HCT116 (cell line): ENCODE measurements around the gene NINJ1. TPM values are rescaled to one million over a fixed set of nuclear protein-coding genes. Genes with fewer than 3 reads are reported as not detected.

Source experiments
- ATAC-seq: fragments of 200-7000 bp; cut with Tn5 transposase; 2 replicates; pipeline ENCODE4 v1.9.1; 2020; ENCODE audit warnings: mild to moderate bottlenecking, moderate library complexity
- BruUV-seq: library from RNA; stranded (reverse); fragments of 400-500 nt; replicated peaks from 2 replicates; lab custom pipeline; 2021; lab: Mats Ljungman, UMichigan
- CTCF ChIA-PET: fragments of 300-600 bp; sonication (Branson Sonifier 250); formaldehyde crosslinking; loops from one replicate; lab custom pipeline; 2021; ENCODE audit warnings: antibody characterized with exemption; lab: Charles Lee
- POLR2A ChIA-PET: fragments of 300-600, 350-600 bp; sonication (Branson Sonifier 250); formaldehyde crosslinking; loops from one replicate; lab custom pipeline; 2021; ENCODE audit warnings: antibody characterized with exemption; lab: Charles Lee
- RAD21 ChIA-PET, 2 experiments: fragments of 300-600 bp; sonication (Branson Sonifier 250); formaldehyde crosslinking; loops; one replicate each; lab custom pipeline; 2023; ENCODE audit warnings: low total read pairs in 2 of 2; ENCODE audit not compliant: uncharacterized antibody in 2 of 2, unreplicated experiment in 2 of 2, low non-redundant PET in 1 of 2; lab: Charles Lee
- DNase-seq: peaks from one replicate; pipeline ENCODE4 v3.0.0-alpha.2; 2010; ENCODE audit warnings: low read depth, low spot score
- H2AFZ ChIP-seq: fragments of 200-600 bp; shearing (Covaris generic), sonication (generic); 2 replicates; pipeline ENCODE4 v1.6.1; 2017; ENCODE audit warnings: low read depth, mixed run types, mixed read lengths, antibody characterized with exemption, low read length; ENCODE audit not compliant: poor library complexity, severe bottlenecking
- H3K27ac ChIP-seq: 2 replicates; pipeline ENCODE4 v1.5.1; 2012; ENCODE audit warnings: low read depth, low read length
- H3K27me3 ChIP-seq: fragments of 200-600 bp; sonication (generic); 2 replicates; pipeline ENCODE4 v1.6.1; 2016; ENCODE audit warnings: mixed run types, low read length, mixed read lengths; ENCODE audit not compliant: insufficient read depth
- H3K36me3 ChIP-seq, 2 experiments: fragments of 200-500 bp in 1 of 2; fragments of 200-600 bp in 1 of 2; sonication (Bioruptor generic) in 1 of 2; sonication (generic) in 1 of 2; 2 replicates each; pipeline versions ENCODE4 v1.5.1 to v1.6.1; 2014 to 2016; ENCODE audit warnings: low read length in 2 of 2, inconsistent platforms in 1 of 2, mixed read lengths in 1 of 2, mixed run types in 1 of 2; ENCODE audit not compliant: insufficient read depth in 2 of 2, control insufficient read depth in 1 of 2
- H3K4me1 ChIP-seq, 2 experiments: fragments of 200-600 bp in 1 of 2; sonication (generic) in 1 of 2; 2 replicates each; pipeline versions ENCODE4 v1.5.1 to v1.6.1; 2012 to 2017; ENCODE audit warnings: low read length in 2 of 2, inconsistent platforms in 1 of 2, mild to moderate bottlenecking in 1 of 2, mixed read lengths in 1 of 2, mixed run types in 1 of 2, moderate library complexity in 1 of 2; ENCODE audit not compliant: insufficient read depth in 2 of 2, control insufficient read depth in 1 of 2
- H3K4me2 ChIP-seq: fragments of 200-600 bp; sonication (generic); 2 replicates; pipeline ENCODE4 v1.6.1; 2017; ENCODE audit warnings: mixed run types, low read length, mixed read lengths
- H3K4me3 ChIP-seq, 2 experiments: fragments of 200-600 bp in 1 of 2; sonication (generic) in 1 of 2; replicated peaks in 1 of 2; 2 replicates each; pipeline ENCODE4 v1.5.1; 2011 to 2016; ENCODE audit warnings: low read length in 2 of 2, control low read depth in 1 of 2, low read depth in 1 of 2, mild to moderate bottlenecking in 1 of 2, mixed read lengths in 1 of 2, mixed run types in 1 of 2
- H3K79me2 ChIP-seq: fragments of 200-600 bp; sonication (generic); 2 replicates; pipeline ENCODE4 v1.6.1; 2017; ENCODE audit warnings: mild to moderate bottlenecking, mixed run types, low read length, moderate library complexity, mixed read lengths; ENCODE audit not compliant: insufficient read depth
- H3K9ac ChIP-seq: fragments of 200-600 bp; sonication (generic); 2 replicates; pipeline ENCODE4 v1.6.1; 2016; ENCODE audit warnings: low read length, mixed read lengths
- H3K9me2 ChIP-seq: fragments of 200-600 bp; sonication (generic), shearing (Covaris generic); 2 replicates; pipeline ENCODE4 v1.6.1; 2017; ENCODE audit warnings: mixed run types, mild to moderate bottlenecking, moderate library complexity; ENCODE audit not compliant: insufficient read depth
- H3K9me3 ChIP-seq, 2 experiments: fragments of 200-500 bp in 1 of 2; fragments of 200-600 bp in 1 of 2; sonication (Bioruptor generic) in 1 of 2; sonication (generic) in 1 of 2; 2 replicates each; pipeline ENCODE4 v1.6.1; 2014 to 2017; ENCODE audit warnings: low read length in 2 of 2, mixed read lengths in 2 of 2, inconsistent platforms in 1 of 2, low read depth in 1 of 2, mild to moderate bottlenecking in 1 of 2, mixed run types in 1 of 2, moderate library complexity in 1 of 2; ENCODE audit not compliant: control insufficient read depth in 1 of 2, insufficient read depth in 1 of 2
- H4K20me1 ChIP-seq: fragments of 200-600 bp; sonication (generic), shearing (Covaris generic); 2 replicates; pipeline ENCODE4 v1.6.1; 2017; ENCODE audit warnings: mixed run types, mild to moderate bottlenecking, moderate library complexity; ENCODE audit not compliant: insufficient read depth
- CBX3 ChIP-seq: IDR thresholded peaks from 2 replicates; pipeline ENCODE4 v1.6.1; 2012; ENCODE audit warnings: low read depth
- CEBPB ChIP-seq: IDR thresholded peaks from 2 replicates; pipeline ENCODE4 v1.6.1; 2012; ENCODE audit warnings: low read depth
- EGR1 ChIP-seq: IDR thresholded peaks from 2 replicates; pipeline ENCODE4 v1.6.1; 2012; ENCODE audit warnings: low read depth
- FOSL1 ChIP-seq: IDR thresholded peaks from 2 replicates; pipeline ENCODE4 v1.6.1; 2012; ENCODE audit warnings: low read depth
- JUND ChIP-seq: IDR thresholded peaks from 2 replicates; pipeline ENCODE4 v1.6.1; 2012
- POLR2A ChIP-seq: IDR thresholded peaks from 2 replicates; pipeline ENCODE4 v1.7.0; 2011; ENCODE audit warnings: borderline replicate concordance; ENCODE audit not compliant: insufficient read depth, insufficient read length; ENCODE audit errors: extremely low read depth
- POLR2AphosphoS5 ChIP-seq: IDR thresholded peaks from 2 replicates; pipeline ENCODE4 v1.6.1; 2011; ENCODE audit warnings: mild to moderate bottlenecking, low read depth, low read length, moderate library complexity
- RAD21 ChIP-seq: IDR thresholded peaks from 2 replicates; pipeline ENCODE4 v1.6.1; 2012; ENCODE audit warnings: low read depth, mild to moderate bottlenecking
- SIN3A ChIP-seq: IDR thresholded peaks from 2 replicates; pipeline ENCODE4 v1.6.1; 2012; ENCODE audit warnings: low read depth
- SP1 ChIP-seq: IDR thresholded peaks from 2 replicates; pipeline ENCODE4 v1.6.1; 2012; ENCODE audit warnings: low read depth
- SRF ChIP-seq: IDR thresholded peaks from 2 replicates; pipeline ENCODE4 v1.6.1; 2012; ENCODE audit warnings: low read depth
- TCF7L2 ChIP-seq: IDR thresholded peaks from 2 replicates; pipeline ENCODE4 v1.7.0; 2011; ENCODE audit warnings: borderline replicate concordance, inconsistent platforms; ENCODE audit not compliant: insufficient read depth, insufficient read length; ENCODE audit errors: extremely low read depth
- ZFX ChIP-seq: fragments of 450-650 bp; IDR thresholded peaks from 2 replicates; pipeline ENCODE4 v1.6.1; 2017
- ZNF274 ChIP-seq: fragments of 200-500 bp; sonication (Bioruptor generic); IDR thresholded peaks from 2 replicates; pipeline ENCODE4 v1.6.1; 2014; ENCODE audit warnings: mild to moderate bottlenecking, low read depth, low read length, inconsistent platforms
- intact Hi-C: fragments of 100-400 bp; cut with micrococcal nuclease; formaldehyde crosslinking; loops from 2 replicates; pipeline ENCODE4 v1.10.0; 2022
- total RNA-seq: library from RNA; stranded (reverse); gene quantifications from one replicate; pipeline ENCODE4 v1.2.1, GENCODE V29; 2021; ENCODE audit not compliant: unreplicated experiment
- TF ChIP-seq, protein P1 (sequence below): IDR thresholded peaks from 2 replicates; pipeline ENCODE4 v1.6.1; 2012
- TF ChIP-seq, protein P2 (sequence below): IDR thresholded peaks from 2 replicates; pipeline ENCODE4 v1.6.1; 2012
- TF ChIP-seq, protein P3 (sequence below): IDR thresholded peaks from 2 replicates; pipeline ENCODE4 v1.6.1; 2011; ENCODE audit warnings: mild to moderate bottlenecking, low read length, moderate library complexity; ENCODE audit not compliant: insufficient replicate concordance; ENCODE audit errors: extremely low read depth
- TF ChIP-seq, protein P4 (sequence below): IDR thresholded peaks from 2 replicates; pipeline ENCODE4 v1.6.1; 2012; ENCODE audit warnings: low read depth
- TF ChIP-seq, protein P5 (sequence below), 3 experiments: fragments of 200-600 bp in 1 of 3; sonication (generic) in 1 of 3; IDR thresholded peaks in 2 of 3; conservative IDR thresholded peaks in 1 of 3; 2 replicates each; pipeline ENCODE4 v1.5.1; 2012 to 2017; ENCODE audit warnings: low read depth in 2 of 3, low read length in 2 of 3, antibody characterized with exemption in 1 of 3, borderline replicate concordance in 1 of 3, control low read depth in 1 of 3, mild to moderate bottlenecking in 1 of 3, mixed read lengths in 1 of 3, mixed run types in 1 of 3, moderate library complexity in 1 of 3; ENCODE audit not compliant: insufficient read depth in 1 of 3

Gene NINJ1
- total RNA-seq, 1 experiment from 2014 or later: 34.4 TPM

DNA sequence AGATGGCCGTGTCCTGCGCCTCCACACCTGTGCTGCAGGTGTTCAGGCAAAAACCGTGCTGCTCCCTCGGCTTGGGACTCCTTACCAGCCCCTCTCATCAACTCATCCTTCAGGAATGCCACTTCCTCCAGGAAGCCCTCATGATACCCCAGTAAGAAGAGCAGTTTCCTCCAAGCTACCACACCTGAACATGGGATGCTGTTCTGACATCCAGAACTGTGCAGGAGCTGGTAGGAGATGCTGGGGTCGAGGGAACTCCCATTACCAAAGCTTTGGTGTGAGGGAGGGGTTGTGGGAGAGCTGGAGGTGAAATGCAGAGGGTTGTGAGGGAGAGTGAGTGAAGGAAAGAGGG lies 19.1 kb downstream of the NINJ1 start:
- Histone ChIP-seq H3K9ac (no peak overlapping the region), H3K9me3 (no peaks in the 10 kb centered on the region), H3K79me2 (no peaks in the 10 kb centered on the region), H3K4me1 (peaks cover 7 to 16% of the 10 kb centered on the region in 2 experiments), H3K27me3 (no peaks in the 10 kb centered on the region), H3K4me3 (no peak overlapping the region), H4K20me1 (no peaks in the 10 kb centered on the region), H3K27ac (no peak overlapping the region), H2AFZ (no peak overlapping the region), H3K4me2 (no peak overlapping the region), H3K36me3 (peaks cover 0 to 3% of the 10 kb centered on the region in 2 experiments; a peak in 3 of 4 replicates), H3K9me2 (no peaks in the 10 kb centered on the region)
- POLR2A ChIA-PET: no interaction called here
- intact Hi-C loops: no loop called here
- DNase-seq (no peak), ATAC-seq (no peak)
- no TSS peak for BruUV-seq
- TF ChIP-seq, protein P1, sequence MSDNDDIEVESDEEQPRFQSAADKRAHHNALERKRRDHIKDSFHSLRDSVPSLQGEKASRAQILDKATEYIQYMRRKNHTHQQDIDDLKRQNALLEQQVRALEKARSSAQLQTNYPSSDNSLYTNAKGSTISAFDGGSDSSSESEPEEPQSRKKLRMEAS: no peak
- TF ChIP-seq, protein P2, sequence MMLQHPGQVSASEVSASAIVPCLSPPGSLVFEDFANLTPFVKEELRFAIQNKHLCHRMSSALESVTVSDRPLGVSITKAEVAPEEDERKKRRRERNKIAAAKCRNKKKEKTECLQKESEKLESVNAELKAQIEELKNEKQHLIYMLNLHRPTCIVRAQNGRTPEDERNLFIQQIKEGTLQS: no peak
- no peak for TF ChIP-seq RAD21
- no peak for TF ChIP-seq ZNF274
- TF ChIP-seq, protein P3, sequence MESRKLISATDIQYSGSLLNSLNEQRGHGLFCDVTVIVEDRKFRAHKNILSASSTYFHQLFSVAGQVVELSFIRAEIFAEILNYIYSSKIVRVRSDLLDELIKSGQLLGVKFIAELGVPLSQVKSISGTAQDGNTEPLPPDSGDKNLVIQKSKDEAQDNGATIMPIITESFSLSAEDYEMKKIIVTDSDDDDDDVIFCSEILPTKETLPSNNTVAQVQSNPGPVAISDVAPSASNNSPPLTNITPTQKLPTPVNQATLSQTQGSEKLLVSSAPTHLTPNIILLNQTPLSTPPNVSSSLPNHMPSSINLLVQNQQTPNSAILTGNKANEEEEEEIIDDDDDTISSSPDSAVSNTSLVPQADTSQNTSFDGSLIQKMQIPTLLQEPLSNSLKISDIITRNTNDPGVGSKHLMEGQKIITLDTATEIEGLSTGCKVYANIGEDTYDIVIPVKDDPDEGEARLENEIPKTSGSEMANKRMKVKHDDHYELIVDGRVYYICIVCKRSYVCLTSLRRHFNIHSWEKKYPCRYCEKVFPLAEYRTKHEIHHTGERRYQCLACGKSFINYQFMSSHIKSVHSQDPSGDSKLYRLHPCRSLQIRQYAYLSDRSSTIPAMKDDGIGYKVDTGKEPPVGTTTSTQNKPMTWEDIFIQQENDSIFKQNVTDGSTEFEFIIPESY: no peak
- TF ChIP-seq, protein P4, sequence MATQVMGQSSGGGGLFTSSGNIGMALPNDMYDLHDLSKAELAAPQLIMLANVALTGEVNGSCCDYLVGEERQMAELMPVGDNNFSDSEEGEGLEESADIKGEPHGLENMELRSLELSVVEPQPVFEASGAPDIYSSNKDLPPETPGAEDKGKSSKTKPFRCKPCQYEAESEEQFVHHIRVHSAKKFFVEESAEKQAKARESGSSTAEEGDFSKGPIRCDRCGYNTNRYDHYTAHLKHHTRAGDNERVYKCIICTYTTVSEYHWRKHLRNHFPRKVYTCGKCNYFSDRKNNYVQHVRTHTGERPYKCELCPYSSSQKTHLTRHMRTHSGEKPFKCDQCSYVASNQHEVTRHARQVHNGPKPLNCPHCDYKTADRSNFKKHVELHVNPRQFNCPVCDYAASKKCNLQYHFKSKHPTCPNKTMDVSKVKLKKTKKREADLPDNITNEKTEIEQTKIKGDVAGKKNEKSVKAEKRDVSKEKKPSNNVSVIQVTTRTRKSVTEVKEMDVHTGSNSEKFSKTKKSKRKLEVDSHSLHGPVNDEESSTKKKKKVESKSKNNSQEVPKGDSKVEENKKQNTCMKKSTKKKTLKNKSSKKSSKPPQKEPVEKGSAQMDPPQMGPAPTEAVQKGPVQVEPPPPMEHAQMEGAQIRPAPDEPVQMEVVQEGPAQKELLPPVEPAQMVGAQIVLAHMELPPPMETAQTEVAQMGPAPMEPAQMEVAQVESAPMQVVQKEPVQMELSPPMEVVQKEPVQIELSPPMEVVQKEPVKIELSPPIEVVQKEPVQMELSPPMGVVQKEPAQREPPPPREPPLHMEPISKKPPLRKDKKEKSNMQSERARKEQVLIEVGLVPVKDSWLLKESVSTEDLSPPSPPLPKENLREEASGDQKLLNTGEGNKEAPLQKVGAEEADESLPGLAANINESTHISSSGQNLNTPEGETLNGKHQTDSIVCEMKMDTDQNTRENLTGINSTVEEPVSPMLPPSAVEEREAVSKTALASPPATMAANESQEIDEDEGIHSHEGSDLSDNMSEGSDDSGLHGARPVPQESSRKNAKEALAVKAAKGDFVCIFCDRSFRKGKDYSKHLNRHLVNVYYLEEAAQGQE: no peak
- no peak for TF ChIP-seq FOSL1
- TF ChIP-seq POLR2A: no peak
- no peak for TF ChIP-seq CEBPB
- TF ChIP-seq, protein P5, sequence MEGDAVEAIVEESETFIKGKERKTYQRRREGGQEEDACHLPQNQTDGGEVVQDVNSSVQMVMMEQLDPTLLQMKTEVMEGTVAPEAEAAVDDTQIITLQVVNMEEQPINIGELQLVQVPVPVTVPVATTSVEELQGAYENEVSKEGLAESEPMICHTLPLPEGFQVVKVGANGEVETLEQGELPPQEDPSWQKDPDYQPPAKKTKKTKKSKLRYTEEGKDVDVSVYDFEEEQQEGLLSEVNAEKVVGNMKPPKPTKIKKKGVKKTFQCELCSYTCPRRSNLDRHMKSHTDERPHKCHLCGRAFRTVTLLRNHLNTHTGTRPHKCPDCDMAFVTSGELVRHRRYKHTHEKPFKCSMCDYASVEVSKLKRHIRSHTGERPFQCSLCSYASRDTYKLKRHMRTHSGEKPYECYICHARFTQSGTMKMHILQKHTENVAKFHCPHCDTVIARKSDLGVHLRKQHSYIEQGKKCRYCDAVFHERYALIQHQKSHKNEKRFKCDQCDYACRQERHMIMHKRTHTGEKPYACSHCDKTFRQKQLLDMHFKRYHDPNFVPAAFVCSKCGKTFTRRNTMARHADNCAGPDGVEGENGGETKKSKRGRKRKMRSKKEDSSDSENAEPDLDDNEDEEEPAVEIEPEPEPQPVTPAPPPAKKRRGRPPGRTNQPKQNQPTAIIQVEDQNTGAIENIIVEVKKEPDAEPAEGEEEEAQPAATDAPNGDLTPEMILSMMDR (IDR thresholded peaks at IDR 0.05 in 2 of 3, conservative IDR thresholded peaks at IDR 0.05 in 1 of 3; ENCODE audit: borderline replicate concordance in 1 of 3, insufficient read depth in 1 of 3, low read depth in 2 of 3, low read length in 2 of 3): no peak
- TF ChIP-seq SP1: no peak
- no peak for TF ChIP-seq POLR2AphosphoS5
- no peak for TF ChIP-seq TCF7L2
- no peak for TF ChIP-seq JUND
- TF ChIP-seq SIN3A: no peak
- no peak for TF ChIP-seq CBX3
- TF ChIP-seq SRF: no peak
- no peak for TF ChIP-seq EGR1
- TF ChIP-seq ZFX: no peak
- CTCF ChIA-PET: interaction anchor here (0.6 kb wide), 1 partner anchor 1053 kb away, joined by 3 read pairs; no protein-coding TSS in a partner anchor
- RAD21 ChIA-PET: no interaction called here
